Heart right ventricle (tissue), 16 donors: ENCODE measurements around the gene GAGE12C. TPM values are rescaled to one million over a fixed set of nuclear protein-coding genes. Genes with fewer than 3 reads are reported as not detected.
"Not testable (repeated sequence)": the region's sequence is repeated elsewhere in the genome, so short reads cannot be mapped to it uniquely, and the experiment has no call there.

Experiments
- ATAC-seq, 8 donors: fragments of 200-7000 bp; cut with Tn5 transposase; one replicate each; pipeline ENCODE4 v1.9.1; 2020; ENCODE audit warnings: mild to moderate bottlenecking in 8 of 8, moderate library complexity in 8 of 8, moderate number of reproducible peaks in 1 of 8
- DNase-seq, 2 donors: peaks; one replicate each; pipeline ENCODE4 v3.0.0-alpha.2; 2020
- H3K27ac ChIP-seq, 10 donors: fragments of 200-600 bp; sonication (generic) in 2 of 10; one replicate each; pipeline versions ENCODE4 v1.5.0 to v1.8.0; 2020 to 2022; ENCODE audit warnings: mild to moderate bottlenecking in 3 of 10
- H3K27me3 ChIP-seq, 7 donors: fragments of 200-600 bp; one replicate each; pipeline ENCODE4 v1.8.0; 2021 to 2022; ENCODE audit warnings: mild to moderate bottlenecking in 2 of 7
- H3K36me3 ChIP-seq, 9 donors: fragments of 200-600 bp; sonication (generic) in 1 of 9; one replicate each; pipeline versions ENCODE4 v1.5.0 to v1.8.0; 2020 to 2022; ENCODE audit warnings: mild to moderate bottlenecking in 2 of 9
- H3K4me1 ChIP-seq, 9 donors: fragments of 200-600 bp; sonication (generic) in 1 of 9; one replicate each; pipeline versions ENCODE4 v1.5.0 to v1.8.0; 2020 to 2022; ENCODE audit warnings: mild to moderate bottlenecking in 4 of 9
- H3K4me3 ChIP-seq, 10 donors: fragments of 200-600 bp; sonication (generic) in 2 of 10; one replicate each; pipeline versions ENCODE4 v1.5.0 to v1.8.0; 2020 to 2022; ENCODE audit warnings: mild to moderate bottlenecking in 7 of 10, moderate library complexity in 2 of 10
- H3K9me3 ChIP-seq, 11 donors: fragments of 200-600 bp in 10 of 11; sonication (generic) in 2 of 11; one replicate each; pipeline versions ENCODE4 v1.5.0 to v1.8.0; 2013 to 2022; ENCODE audit warnings: mild to moderate bottlenecking in 2 of 11, control low read depth in 1 of 11, moderate library complexity in 1 of 11
- WGBS, 2 donors: extraction: QIAGEN DNeasy Blood & Tissue Kit; methylation state at CpG; one replicate each; pipeline ENCODE4 v1.1.7; 2013; ENCODE audit warnings: inconsistent platforms in 1 of 2; 5-methylcytosine and 5-hydroxymethylcytosine counted together
- intact Hi-C, 10 donors: fragments of 100-400 bp; cut with DNase I; formaldehyde crosslinking; loops; one replicate each; pipeline versions ENCODE4 v1.11.1 to v1.14.2; 2022
- long read RNA-seq, 3 donors: library from polyadenylated mRNA; unstranded; transcript quantifications; one replicate each; pipeline ENCODE4 v2.0.0, GENCODE V29; 2020 to 2021
- polyA plus RNA-seq, 2 donors: library from polyadenylated mRNA; stranded (reverse); fragments of 200-250 nt; gene quantifications; one replicate each; pipeline ENCODE4 v1.2.3, GENCODE V29; 2013
- total RNA-seq, 10 donors: library from RNA; stranded (reverse); fragmentation: NEBNext Ultra II Directional in 3 of 10; extraction: Animal tissue kit (Norgen Biotek cat#: 25700) in 3 of 10; gene quantifications; one replicate each; pipeline versions ENCODE4 v1.2.1 to v1.2.4, GENCODE V29; 2021 to 2023
- donor health status: Arrhythmogenic right ventricular cardiomyopathy.
- donor health status: ischemic (EF 13 %, LVEDD 7.1; RV severe dilation, severe dysfunction).
- donor health status: healthy with polysubstance abuse.
- donor health status: DM: no; HTN: yes; CAD: no.
- donor health status: DM: no; HTN: no; CAD: no.
- donor health status: ischemic (EF 25% LVEDD 6.9; RV normal size, moderate dysfunction).
- donor health status: ischemic (EF 25% LVEDD 5.7; RV mildly dilated, moderate dysfunction).
- donor health status: healthy.
- donor health status: DM: yes; HTN: yes; CAD: no.
- donor health status: Ischemic cardiomyopathy.
- donor health status: ischemic (EF 35%, LVEDD 5.7; RV mildly dilated, moderate dysfunction).
- donor health status: nonischemic (EF 11% LVEDD 7.7; RV severe dilation, severe dysfunction).
- donor health status: DM: yes; HTN: yes; CAD: no.
- donor health status: PGD.
- donor health status: ischemic (EF 29% LVEDD 5.4; RV normal size, mild dysfunction).
- donor health status: nonischemic (EF 23%, LVEDD 6.1; RV moderate dilation, normal function).

The GAGE12C gene, protein sequence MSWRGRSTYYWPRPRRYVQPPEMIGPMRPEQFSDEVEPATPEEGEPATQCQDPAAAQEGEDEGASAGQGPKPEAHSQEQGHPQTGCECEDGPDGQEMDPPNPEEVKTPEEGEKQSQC
- not detected for total RNA-seq
- polyA plus RNA-seq: not detected
- long read RNA-seq, donor 1: 0 reads
- long read RNA-seq, donor 2: 0 reads
- long read RNA-seq, donor 3: 0 reads

- ATAC-seq, H3K36me3 ChIP-seq, intact Hi-C loops, H3K9me3 ChIP-seq, H3K4me3 ChIP-seq, H3K27me3 ChIP-seq, H3K27ac ChIP-seq, DNase-seq, H3K4me1 ChIP-seq: not testable (repeated sequence)
- WGBS, 2 donors: no CpG with 5 or more reads among the region's 16 CpGs
Measured at GRCh38 chrX:49531877-49532276, at the start of gene GAGE12C. GAGE12C (plus strand) TSS chrX:49532177; CDS start chrX:49533332, 1,155 bp downstream.

GRCh38 chrX:49541433-49541832 is 9.5 kb downstream of the GAGE12C start, which contains the start of gene GAGE12D:
GAGE12D (plus strand) TSS chrX:49541733; CDS start chrX:49542888, 1,155 bp downstream.
- not testable (repeated sequence) for H3K4me3 ChIP-seq, DNase-seq
- no CpG with 5 or more reads among the region's 16 CpGs for WGBS, 2 donors

GRCh38 chrX:49550989-49551388 is 19.0 kb downstream of the GAGE12C start, which contains the start of gene GAGE12E:
GAGE12E (plus strand) TSS chrX:49551289; CDS start chrX:49552444, 1,155 bp downstream.
- H3K4me3 ChIP-seq, DNase-seq, intact Hi-C loops, H3K4me1 ChIP-seq, H3K9me3 ChIP-seq, H3K27ac ChIP-seq, ATAC-seq, H3K27me3 ChIP-seq, H3K36me3 ChIP-seq: not testable (repeated sequence)
- WGBS, 2 donors: no CpG with 5 or more reads among the region's 16 CpGs

More at GRCh38 chrX:49541433-49541832, 9.5 kb downstream of the GAGE12C start, which contains the start of gene GAGE12D:
- H3K27me3 ChIP-seq, ATAC-seq, H3K4me1 ChIP-seq, H3K9me3 ChIP-seq, H3K36me3 ChIP-seq, H3K27ac ChIP-seq, intact Hi-C loops: not testable (repeated sequence)

- H3K4me3 ChIP-seq, ATAC-seq, DNase-seq, H3K27ac ChIP-seq, intact Hi-C loops, H3K27me3 ChIP-seq, H3K9me3 ChIP-seq, H3K36me3 ChIP-seq, H3K4me1 ChIP-seq: not testable (repeated sequence)
- no CpG with 5 or more reads among the region's 16 CpGs for WGBS, 2 donors
Measured at GRCh38 chrX:49560542-49560941, 28.6 kb downstream of the GAGE12C start, which contains the start of gene GAGE12F. GAGE12F (plus strand) TSS chrX:49560842; CDS start chrX:49561997, 1,155 bp downstream.

DNA sequence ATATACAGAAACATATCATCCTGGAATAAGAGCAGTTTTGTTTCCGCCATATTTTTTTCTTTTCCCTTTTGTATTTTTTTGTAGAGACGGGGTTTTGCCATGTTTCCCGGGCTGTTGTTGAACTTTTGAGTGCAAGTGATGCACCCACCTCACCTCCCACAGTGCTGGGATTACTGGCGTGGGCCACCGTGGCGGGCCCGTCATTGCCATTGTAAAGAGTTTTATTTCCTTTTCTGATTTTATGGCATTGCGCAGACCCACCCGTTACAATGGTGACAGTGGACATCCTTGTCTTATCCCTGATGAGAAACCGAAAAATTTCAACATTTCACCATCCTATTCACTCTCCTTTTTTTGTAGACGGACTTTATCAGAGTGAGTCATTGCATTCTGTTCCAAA is 36.8 kb downstream of the GAGE12C start:
- H3K36me3 ChIP-seq, DNase-seq, H3K4me1 ChIP-seq, H3K4me3 ChIP-seq, ATAC-seq, H3K27ac ChIP-seq, H3K9me3 ChIP-seq, intact Hi-C loops, H3K27me3 ChIP-seq: not testable (repeated sequence)
- WGBS, 2 donors: no CpG with 5 or more reads among the region's 11 CpGs

GRCh38 chrX:49569152-49569551 is 37.2 kb downstream of the GAGE12C start:
- intact Hi-C loops, DNase-seq, H3K27ac ChIP-seq, H3K4me1 ChIP-seq, H3K9me3 ChIP-seq, H3K4me3 ChIP-seq, H3K27me3 ChIP-seq, H3K36me3 ChIP-seq, ATAC-seq: not testable (repeated sequence)
- no CpG with 5 or more reads among the region's 13 CpGs for WGBS, 2 donors

DNA sequence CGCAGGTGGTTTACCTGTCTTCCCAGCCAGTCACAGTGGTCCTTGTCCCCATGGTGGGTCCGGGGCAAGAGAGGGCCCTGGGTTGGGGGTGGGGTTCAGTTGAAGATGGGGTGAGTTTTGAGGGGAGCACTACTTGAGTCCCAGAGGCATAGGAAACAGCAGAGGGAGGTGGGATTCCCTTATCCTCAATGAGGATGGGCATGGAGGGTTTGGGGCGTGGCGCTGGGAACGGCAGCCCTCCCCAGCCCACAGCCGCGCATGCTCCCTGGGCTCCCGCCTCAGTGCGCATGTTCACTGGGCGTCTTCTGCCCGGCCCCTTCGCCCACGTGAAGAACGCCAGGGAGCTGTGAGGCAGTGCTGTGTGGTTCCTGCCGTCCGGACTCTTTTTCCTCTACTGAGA is 38.1 kb downstream of the GAGE12C start, which contains the start of gene GAGE12G:
Gene GAGE12G, plus strand, starts transcription at position 301 of the 400 bp plus-strand sequence. CDS start 1,155 bp downstream, outside the sequence.
- H3K9me3 ChIP-seq, ATAC-seq, intact Hi-C loops, H3K4me3 ChIP-seq, H3K27me3 ChIP-seq, H3K27ac ChIP-seq, H3K36me3 ChIP-seq, H3K4me1 ChIP-seq, DNase-seq: not testable (repeated sequence)
- WGBS, 2 donors: no CpG with 5 or more reads among the region's 16 CpGs

DNA sequence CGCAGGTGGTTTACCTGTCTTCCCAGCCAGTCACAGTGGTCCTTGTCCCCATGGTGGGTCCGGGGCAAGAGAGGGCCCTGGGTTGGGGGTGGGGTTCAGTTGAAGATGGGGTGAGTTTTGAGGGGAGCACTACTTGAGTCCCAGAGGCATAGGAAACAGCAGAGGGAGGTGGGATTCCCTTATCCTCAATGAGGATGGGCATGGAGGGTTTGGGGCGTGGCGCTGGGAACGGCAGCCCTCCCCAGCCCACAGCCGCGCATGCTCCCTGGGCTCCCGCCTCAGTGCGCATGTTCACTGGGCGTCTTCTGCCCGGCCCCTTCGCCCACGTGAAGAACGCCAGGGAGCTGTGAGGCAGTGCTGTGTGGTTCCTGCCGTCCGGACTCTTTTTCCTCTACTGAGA is 47.7 kb downstream of the GAGE12C start, which contains the start of gene GAGE12H:
Gene GAGE12H, plus strand, starts transcription at position 301 of the 400 bp plus-strand sequence. CDS start 1,155 bp downstream, outside the sequence.
- DNase-seq, H3K27me3 ChIP-seq, H3K36me3 ChIP-seq, H3K4me3 ChIP-seq, ATAC-seq, intact Hi-C loops, H3K27ac ChIP-seq, H3K4me1 ChIP-seq, H3K9me3 ChIP-seq: not testable (repeated sequence)
- WGBS, 2 donors: no CpG with 5 or more reads among the region's 16 CpGs

Other genes with a start within 250 kb of the GAGE12C start
- not detected for gene GAGE10, start 228.5 kb upstream of the GAGE12C start, total RNA-seq
- not detected for gene GAGE10, start 228.5 kb upstream of the GAGE12C start, polyA plus RNA-seq
- not detected for gene GAGE12J, start 210.1 kb upstream of the GAGE12C start, total RNA-seq
- not detected for gene GAGE12J, start 210.1 kb upstream of the GAGE12C start, polyA plus RNA-seq
- gene GAGE13, start 200.6 kb upstream of the GAGE12C start, total RNA-seq: not detected
- not detected for gene GAGE13, start 200.6 kb upstream of the GAGE12C start, polyA plus RNA-seq
- not detected for gene GAGE12D, start 9.6 kb downstream of the GAGE12C start, total RNA-seq
- not detected for gene GAGE12D, start 9.6 kb downstream of the GAGE12C start, polyA plus RNA-seq
- gene GAGE12E, start 19.1 kb downstream of the GAGE12C start, total RNA-seq: not detected
- gene GAGE12E, start 19.1 kb downstream of the GAGE12C start, polyA plus RNA-seq: not detected
- not detected for gene GAGE12F, start 28.7 kb downstream of the GAGE12C start, total RNA-seq
- not detected for gene GAGE12F, start 28.7 kb downstream of the GAGE12C start, polyA plus RNA-seq
- not detected for gene GAGE12G, start 38.2 kb downstream of the GAGE12C start, total RNA-seq
- gene GAGE12G, start 38.2 kb downstream of the GAGE12C start, polyA plus RNA-seq: not detected
- not detected for gene GAGE12H, start 47.8 kb downstream of the GAGE12C start, total RNA-seq
- not detected for gene GAGE12H, start 47.8 kb downstream of the GAGE12C start, polyA plus RNA-seq
- gene GAGE2A, start 57.3 kb downstream of the GAGE12C start, total RNA-seq: not detected
- gene GAGE2A, start 57.3 kb downstream of the GAGE12C start, polyA plus RNA-seq: not detected
- gene GAGE1, start 66.8 kb downstream of the GAGE12C start, total RNA-seq: not detected
- gene GAGE1, start 66.8 kb downstream of the GAGE12C start, polyA plus RNA-seq: not detected
- gene PAGE1, start 163.8 kb downstream of the GAGE12C start, total RNA-seq: not detected
- not detected for gene PAGE1, start 163.8 kb downstream of the GAGE12C start, polyA plus RNA-seq